Testis (tissue), 3 donors: Measurements from ENCODE around the gene BBS1. TPM values are rescaled to one million over a fixed set of nuclear protein-coding genes. Genes with fewer than 3 reads are reported as not detected.

Experiments
- DNase-seq: peaks from one replicate; pipeline ENCODE4 v3.0.0-alpha.2; 2019
- H3K27ac ChIP-seq, 2 donors: fragments of 200-600 bp; sonication (generic); one replicate each; pipeline ENCODE4 v1.5.1; 2019
- H3K27me3 ChIP-seq: fragments of 200-600 bp; sonication (generic); one replicate; pipeline ENCODE4 v1.5.1; 2019
- H3K36me3 ChIP-seq: fragments of 200-600 bp; sonication (generic); one replicate; pipeline ENCODE4 v1.5.1; 2017; ENCODE audit warnings: low read depth; ENCODE audit errors: missing control alignments
- H3K4me1 ChIP-seq: fragments of 200-600 bp; sonication (generic); one replicate; pipeline ENCODE4 v1.5.1; 2019
- H3K4me3 ChIP-seq, 2 donors: fragments of 200-600 bp; sonication (generic); one replicate each; pipeline ENCODE4 v1.5.1; 2017 to 2019
- H3K9me3 ChIP-seq: fragments of 200-600 bp; sonication (generic); one replicate; pipeline ENCODE4 v1.5.1; 2017
- CTCF ChIP-seq, 3 experiments: fragments of 450-650 bp in 2 of 3; fragments of 200-600 bp in 1 of 3; sonication (generic) in 1 of 3; IDR thresholded peaks; one replicate each; pipeline ENCODE4 v1.5.1; 2016 to 2019; ENCODE audit warnings: antibody characterized with exemption in 3 of 3, mild to moderate bottlenecking in 2 of 3, moderate library complexity in 1 of 3
- POLR2A ChIP-seq: fragments of 450-650 bp; IDR thresholded peaks from one replicate; pipeline ENCODE4 v1.6.1; 2017; ENCODE audit warnings: antibody characterized with exemption, mild to moderate bottlenecking, moderate library complexity
- WGBS, 2 donors: methylation state at CpG; one replicate each; pipeline ENCODE4 v1.1.5; 2018; 5-methylcytosine and 5-hydroxymethylcytosine counted together
- intact Hi-C: fragments of 100-400 bp; cut with DNase I; formaldehyde crosslinking; loops from one replicate; pipeline ENCODE4 v1.15.1; 2023; ENCODE audit warnings: low total_unique reads
- polyA plus RNA-seq: library from polyadenylated mRNA; stranded (reverse); fragments of 350-450 nt; fragmentation: Illumina TruSeq; extraction: RNeasy Lipid Tissue Mini Kit (QIAGEN cat#74804); gene quantifications from one replicate; pipeline ENCODE4 v1.2.3, GENCODE V29; 2014; ENCODE audit warnings: low read depth, low replicate concordance; ENCODE audit not compliant: insufficient read depth
- total RNA-seq, 2 donors: library from RNA; depleted of rRNA; stranded (reverse); fragments of >200 nt; gene quantifications; one replicate each; pipeline ENCODE4 v1.2.3, GENCODE V29; 2016

Gene BBS1
- total and polyA plus RNA-seq, 3 donors from 2014 or later: 42.9 to 89.3 (median 86.1) TPM

GRCh38 chr11:66494935-66495334 lies 15.5 kb upstream of the BBS1 start:
- Histone ChIP-seq H3K4me3 (no peak overlapping the region), H3K4me1 (no peaks in the 10 kb centered on the region), H3K27ac (no peak overlapping the region), H3K27me3 (no peaks in the 10 kb centered on the region), H3K9me3 (no peaks in the 10 kb centered on the region), H3K36me3 (no peaks in the 10 kb centered on the region)
- intact Hi-C loops: no loop called here
- no peak for TF ChIP-seq POLR2A
- TF ChIP-seq CTCF (IDR thresholded peaks at IDR 0.05): no peak
- DNase-seq: no peak
- 87 to 93% methylated on average over 3 to 14 of the region's 14 CpGs for WGBS, 2 donors

GRCh38 chr11:66495401-66495854 lies 15.0 kb upstream of the BBS1 start:
- no peaks in the 10 kb centered on the region for H3K9me3 ChIP-seq
- TF ChIP-seq CTCF (IDR thresholded peaks at IDR 0.05) (no peak), POLR2A (no peak)
- no peaks in the 10 kb centered on the region for H3K36me3 ChIP-seq
- no peak for DNase-seq
- H3K27ac ChIP-seq: no peak overlapping the region
- WGBS, 2 donors: 95 to 97% methylated on average over 4 to 17 of the region's 17 CpGs
- H3K27me3 ChIP-seq: no peaks in the 10 kb centered on the region
- intact Hi-C loops: no loop called here
- H3K4me1 ChIP-seq: no peaks in the 10 kb centered on the region
- H3K4me3 ChIP-seq: no peak overlapping the region

DNA sequence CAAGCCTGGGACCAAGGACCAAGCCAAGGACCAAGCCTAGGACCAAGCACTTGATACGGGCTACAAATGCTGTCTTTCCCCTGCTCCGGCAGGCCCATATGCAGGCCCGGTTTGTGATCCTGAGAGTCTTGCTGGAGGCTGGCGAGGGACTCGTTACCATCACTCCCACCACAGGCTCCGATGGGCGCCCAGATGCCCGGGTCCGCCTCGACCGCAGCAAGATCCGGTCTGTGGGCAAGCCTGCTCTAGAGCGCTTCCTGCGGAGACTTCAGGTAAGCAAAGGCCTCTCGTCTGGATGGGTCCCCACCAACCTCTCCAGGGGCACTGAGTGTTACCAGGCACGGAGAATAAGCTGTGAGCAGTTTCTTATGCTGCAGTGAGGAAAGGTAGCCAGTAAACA lies 13.2 kb upstream of the BBS1 start:
- Histone ChIP-seq H3K9me3 (no peaks in the 10 kb centered on the region), H3K36me3 (no peaks in the 10 kb centered on the region), H3K27me3 (no peaks in the 10 kb centered on the region), H3K27ac (no peak overlapping the region), H3K4me3 (no peak overlapping the region), H3K4me1 (no peaks in the 10 kb centered on the region)
- 89 to 95% methylated on average over 14 to 16 of the region's 16 CpGs for WGBS, 2 donors
- TF ChIP-seq POLR2A (no peak), CTCF (IDR thresholded peaks at IDR 0.05) (no peak)
- intact Hi-C loops: no loop called here
- DNase-seq: no peak

GRCh38 chr11:66498506-66498905 lies 11.9 kb upstream of the BBS1 start:
- intact Hi-C loops: no loop called here
- Histone ChIP-seq H3K27me3 (no peaks in the 10 kb centered on the region), H3K9me3 (no peaks in the 10 kb centered on the region), H3K4me3 (no peak overlapping the region), H3K27ac (no peak overlapping the region), H3K36me3 (no peaks in the 10 kb centered on the region), H3K4me1 (no peaks in the 10 kb centered on the region)
- no peak for TF ChIP-seq CTCF (IDR thresholded peaks at IDR 0.05)
- no peak for TF ChIP-seq POLR2A
- WGBS, 2 donors: 87 to 89% methylated on average over 5 of the region's 5 CpGs
- DNase-seq: no peak

- no peaks in the 10 kb centered on the region for H3K36me3 ChIP-seq
- 90 to 100% methylated on average over 1 of the region's 1 CpG for WGBS, 2 donors
- no peak for TF ChIP-seq POLR2A
- TF ChIP-seq CTCF (IDR thresholded peaks at IDR 0.05): no peak
- H3K27ac ChIP-seq: no peak overlapping the region
- no peak for DNase-seq
- H3K4me3 ChIP-seq: no peak overlapping the region
- intact Hi-C loops: no loop called here
- H3K4me1 ChIP-seq: no peaks in the 10 kb centered on the region
- H3K9me3 ChIP-seq: no peaks in the 10 kb centered on the region
- no peaks in the 10 kb centered on the region for H3K27me3 ChIP-seq
Measured at GRCh38 chr11:66505276-66505816, 5.1 kb upstream of the BBS1 start.
